ENCODE measurements around the gene LIPC. TPM values are rescaled to one million over a fixed set of nuclear protein-coding genes. Genes with fewer than 3 reads are reported as not detected.

Gene LIPC
- polyA plus RNA-seq, 3 donors, result 0.37 TPM; not detected in 2

GRCh38 chr15:58583171-58583908 is 151.5 kb downstream of the LIPC start:
- Histone ChIP-seq H3K27me3 (ENCODE audit: control insufficient read depth in 2 of 2, insufficient read depth in 2 of 2, low read length in 2 of 2) (no peaks in the 10 kb centered on the region), H3K27ac (ENCODE audit: low read depth in 1 of 2, low read length in 2 of 2) (no peak overlapping the region), H3K9ac (ENCODE audit: insufficient read depth, low read length, poor library complexity, severe bottlenecking) (no peak overlapping the region), H3K9me3 (replicated peaks in 1 of 2; ENCODE audit: control insufficient read depth in 1 of 2, insufficient read depth in 1 of 2, low read length in 2 of 2) (no peaks in the 10 kb centered on the region), H2AFZ (ENCODE audit: insufficient read depth, low read depth, low read length, poor library complexity, severe bottlenecking) (no peak overlapping the region), H3K4me2 (replicated peaks; ENCODE audit: extremely low read depth, low read length, poor library complexity, severe bottlenecking) (no peak overlapping the region), H3K36me3 (replicated peaks in 1 of 2; ENCODE audit: control insufficient read depth in 1 of 2, insufficient read depth in 2 of 2, low read length in 2 of 2) (no peaks in the 10 kb centered on the region), H3K4me1 (ENCODE audit: control insufficient read depth in 1 of 2, insufficient read depth in 2 of 2, low read length in 2 of 2) (peaks cover 25 to 28% of the 10 kb centered on the region in 2 donors), H3K79me2 (ENCODE audit: insufficient read depth, low read length) (no peaks in the 10 kb centered on the region), H3K4me3 (replicated peaks in 1 of 3; ENCODE audit: low read depth in 2 of 3, low read length in 3 of 3) (no peak overlapping the region), H4K20me1 (ENCODE audit: insufficient read depth, low read length) (no peaks in the 10 kb centered on the region)
- intact Hi-C loops (cut with micrococcal nuclease), result no loop called here
- Mint-ChIP-seq H3K36me3 (no peaks in the 10 kb centered on the region), H3K27me3 (ENCODE audit: low read depth in 3 of 3) (peaks cover 0 to 9% (median 2%) of the 10 kb centered on the region in 3 donors), H3K27ac (no peak overlapping the region), H3K9me3 (peaks cover 0 to 3% (median 1%) of the 10 kb centered on the region in 7 donors), H3K4me1 (peaks cover 31% of the 10 kb centered on the region), H3K4me3 (no peak overlapping the region)
- DNase-seq, result no peak
- no peak for TF ChIP-seq CTCF (IDR thresholded peaks at IDR 0.05)
- no CpG with 5 or more reads among the region's 3 CpGs for whole genome bisulfite sequencing (ENCODE audit: insufficient coverage)

- peak overlapping the region; percentile 31 for H2AFZ ChIP-seq (ENCODE audit: insufficient read depth, low read depth, low read length, poor library complexity, severe bottlenecking)
- intact Hi-C loops (cut with micrococcal nuclease), result no loop called here
- H3K36me3 ChIP-seq (replicated peaks in 1 of 2; ENCODE audit: control insufficient read depth in 1 of 2, insufficient read depth in 2 of 2, low read length in 2 of 2), result no peaks in the 10 kb centered on the region
- no peaks in the 10 kb centered on the region for H3K27me3 ChIP-seq (ENCODE audit: control insufficient read depth in 2 of 2, insufficient read depth in 2 of 2, low read length in 2 of 2)
- DNase-seq, result no peak
- 89% methylated on average over 3 of the region's 6 CpGs for WGBS (ENCODE audit: insufficient coverage)
- H3K4me2 ChIP-seq (replicated peaks; ENCODE audit: extremely low read depth, low read length, poor library complexity, severe bottlenecking), result peak overlapping the region; percentile 30
- H3K9me3 ChIP-seq (replicated peaks in 1 of 2; ENCODE audit: control insufficient read depth in 1 of 2, insufficient read depth in 1 of 2, low read length in 2 of 2), result no peaks in the 10 kb centered on the region
- Mint-ChIP-seq H3K4me1 (peaks cover 29% of the 10 kb centered on the region), H3K9me3 (peaks cover 0 to 3% (median 1%) of the 10 kb centered on the region in 7 donors), H3K27me3 (ENCODE audit: low read depth in 3 of 3) (peaks cover 1 to 6% (median 2%) of the 10 kb centered on the region in 3 donors), H3K36me3 (no peaks in the 10 kb centered on the region), H3K4me3 (peak overlapping the region in 1 of 2 donors; percentile 59), H3K27ac (no peak overlapping the region)
- H3K4me3 ChIP-seq (replicated peaks in 1 of 3; ENCODE audit: low read depth in 2 of 3, low read length in 3 of 3), result no peak overlapping the region
- no peaks in the 10 kb centered on the region for H4K20me1 ChIP-seq (ENCODE audit: insufficient read depth, low read length)
- H3K9ac ChIP-seq (ENCODE audit: insufficient read depth, low read length, poor library complexity, severe bottlenecking), result no peak overlapping the region
- TF ChIP-seq CTCF (IDR thresholded peaks at IDR 0.05), result no peak
- no peaks in the 10 kb centered on the region for H3K79me2 ChIP-seq (ENCODE audit: insufficient read depth, low read length)
- no peak overlapping the region for H3K27ac ChIP-seq (ENCODE audit: low read depth in 1 of 2, low read length in 2 of 2)
- H3K4me1 ChIP-seq (ENCODE audit: control insufficient read depth in 1 of 2, insufficient read depth in 2 of 2, low read length in 2 of 2), result peaks cover 20 to 22% of the 10 kb centered on the region in 2 donors
These were observed 153.1 kb downstream of the LIPC start for GRCh38 chr15:58584789-58585461.

Measured in CD14-positive monocyte (primary cell).